ENCODE data around the gene TFAP2E. TPM values are rescaled to one million over a fixed set of nuclear protein-coding genes. Genes with fewer than 3 reads are reported as not detected.
A peak's percentile ranks its signal among the peaks of the same experiment; 100 is the strongest.
"Not testable (repeated sequence)": the region's sequence is repeated elsewhere in the genome, so short reads cannot be mapped to it uniquely, and the experiment has no call there.

Gene TFAP2E
- total RNA-seq, 1 donor = under 0.01 TPM

- TF ChIP-seq CTCF (IDR thresholded peaks at IDR 0.05; ENCODE audit: extremely low read depth, low read depth, low read length) = no peak
- Histone ChIP-seq H3K79me2 (ENCODE audit: insufficient read depth, low read length) (no peaks in the 10 kb centered on the region), H3K27ac (ENCODE audit: low read depth, low read length) (no peak overlapping the region), H2AFZ (ENCODE audit: low read length) (no peak overlapping the region), H3K27me3 (ENCODE audit: insufficient read depth, low read length) (no peaks in the 10 kb centered on the region), H3K4me3 (ENCODE audit: insufficient read depth, low read length) (no peak overlapping the region), H4K20me1 (ENCODE audit: insufficient read depth, low read length) (no peaks in the 10 kb centered on the region), H3K4me2 (ENCODE audit: insufficient read depth, low read length) (no peak overlapping the region), H3K9me3 (ENCODE audit: low read depth, low read length) (no peaks in the 10 kb centered on the region), H3K4me1 (ENCODE audit: insufficient read depth, low read length) (peaks cover 6% of the 10 kb centered on the region), H3K36me3 (ENCODE audit: insufficient read depth, low read length) (no peaks in the 10 kb centered on the region)
- DNase-seq (ENCODE audit: insufficient read length, low spot score, missing footprints) = peak; percentile 1
Measured at GRCh38 chr1:35580949-35581388, 7.9 kb downstream of the TFAP2E start.

DNA sequence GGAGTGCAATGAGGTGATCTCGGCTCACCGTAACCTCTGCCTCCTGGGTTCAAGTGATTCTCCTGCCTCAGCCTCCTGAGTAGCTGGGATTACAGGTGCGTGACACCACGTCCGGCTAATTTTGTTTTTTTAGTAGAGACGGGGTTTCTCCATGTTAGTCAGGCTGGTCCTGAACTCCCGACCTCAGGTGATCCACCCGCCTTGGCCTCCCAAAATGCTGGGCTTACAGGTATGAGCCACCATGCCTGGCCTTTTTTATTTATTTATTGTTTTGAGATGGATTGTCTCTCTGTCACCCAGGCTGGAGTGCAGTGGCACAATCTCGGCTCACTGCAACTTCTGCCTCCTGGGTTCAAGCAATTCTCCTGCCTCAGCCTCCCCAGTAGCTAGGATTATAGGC lies 8.5 kb downstream of the TFAP2E start:
- H4K20me1 ChIP-seq (ENCODE audit: insufficient read depth, low read length); H3K9me3 ChIP-seq (ENCODE audit: low read depth, low read length); DNase-seq (ENCODE audit: insufficient read length, low spot score, missing footprints); H3K36me3 ChIP-seq (ENCODE audit: insufficient read depth, low read length); H3K4me1 ChIP-seq (ENCODE audit: insufficient read depth, low read length); H3K4me2 ChIP-seq (ENCODE audit: insufficient read depth, low read length); H2AFZ ChIP-seq (ENCODE audit: low read length); H3K4me3 ChIP-seq (ENCODE audit: insufficient read depth, low read length); H3K27me3 ChIP-seq (ENCODE audit: insufficient read depth, low read length); H3K27ac ChIP-seq (ENCODE audit: low read depth, low read length); H3K79me2 ChIP-seq (ENCODE audit: insufficient read depth, low read length): not testable (repeated sequence)

GRCh38 chr1:35585281-35585680 lies 12.2 kb downstream of the TFAP2E start:
- Histone ChIP-seq H3K36me3 (ENCODE audit: insufficient read depth, low read length) (no peaks in the 10 kb centered on the region), H3K27me3 (ENCODE audit: insufficient read depth, low read length) (no peaks in the 10 kb centered on the region), H3K4me1 (ENCODE audit: insufficient read depth, low read length) (no peaks in the 10 kb centered on the region), H2AFZ (ENCODE audit: low read length) (no peak overlapping the region), H3K4me3 (ENCODE audit: insufficient read depth, low read length) (no peak overlapping the region), H3K27ac (ENCODE audit: low read depth, low read length) (no peak overlapping the region), H4K20me1 (ENCODE audit: insufficient read depth, low read length) (no peaks in the 10 kb centered on the region), H3K4me2 (ENCODE audit: insufficient read depth, low read length) (no peak overlapping the region), H3K9me3 (ENCODE audit: low read depth, low read length) (no peaks in the 10 kb centered on the region), H3K79me2 (ENCODE audit: insufficient read depth, low read length) (no peaks in the 10 kb centered on the region)
- no peak for TF ChIP-seq CTCF (IDR thresholded peaks at IDR 0.05; ENCODE audit: extremely low read depth, low read depth, low read length)
- peak; percentile 48 for DNase-seq (ENCODE audit: insufficient read length, low spot score, missing footprints)

DNA sequence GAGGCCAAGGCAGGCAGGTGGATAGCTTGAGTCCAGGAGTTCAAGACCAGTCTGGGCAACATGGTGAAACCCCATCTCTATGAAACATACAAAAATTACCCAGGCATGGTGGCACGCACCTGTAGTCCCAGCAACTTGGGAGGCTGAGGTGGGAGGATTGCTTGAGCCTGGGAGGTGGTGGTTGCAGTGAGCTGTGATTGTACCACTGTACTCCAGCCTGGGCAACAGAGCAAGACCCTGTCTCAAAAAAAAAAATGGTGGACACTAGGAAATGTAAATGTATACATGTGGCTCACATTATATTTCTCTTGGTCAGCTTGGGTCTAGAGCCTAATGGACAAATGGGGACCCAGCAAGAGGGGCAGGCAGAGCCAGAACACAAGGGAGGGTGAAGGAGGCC lies 12.7 kb downstream of the TFAP2E start:
- not testable (repeated sequence) for H2AFZ ChIP-seq (ENCODE audit: low read length); H3K36me3 ChIP-seq (ENCODE audit: insufficient read depth, low read length); H3K27me3 ChIP-seq (ENCODE audit: insufficient read depth, low read length); H3K79me2 ChIP-seq (ENCODE audit: insufficient read depth, low read length); H3K4me3 ChIP-seq (ENCODE audit: insufficient read depth, low read length); H3K27ac ChIP-seq (ENCODE audit: low read depth, low read length); H4K20me1 ChIP-seq (ENCODE audit: insufficient read depth, low read length); H3K4me2 ChIP-seq (ENCODE audit: insufficient read depth, low read length); DNase-seq (ENCODE audit: insufficient read length, low spot score, missing footprints); H3K9me3 ChIP-seq (ENCODE audit: low read depth, low read length); H3K4me1 ChIP-seq (ENCODE audit: insufficient read depth, low read length)

DNA sequence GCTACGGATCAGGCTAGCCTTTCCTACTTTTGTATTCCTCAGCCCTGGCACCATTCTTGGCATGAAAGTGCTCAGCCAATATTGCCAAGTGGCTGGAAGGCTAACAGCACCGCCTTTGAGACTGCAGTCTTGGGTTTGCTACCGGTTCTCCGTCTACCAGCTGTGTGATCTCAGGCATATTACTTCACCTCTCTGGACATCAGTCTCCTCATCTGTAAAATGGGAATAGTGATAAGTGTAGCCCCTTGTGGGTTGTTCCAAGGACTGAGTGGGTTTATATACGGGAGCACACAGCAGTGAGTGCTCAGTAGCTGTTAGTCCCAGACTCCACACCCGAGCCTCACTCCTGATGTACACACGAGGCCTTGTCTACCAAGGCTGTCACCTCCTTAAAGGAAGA lies 13.7 kb downstream of the TFAP2E start:
- H3K27ac ChIP-seq (ENCODE audit: low read depth, low read length) = no peak overlapping the region
- no peaks in the 10 kb centered on the region for H3K9me3 ChIP-seq (ENCODE audit: low read depth, low read length)
- no peaks in the 10 kb centered on the region for H3K27me3 ChIP-seq (ENCODE audit: insufficient read depth, low read length)
- H3K4me2 ChIP-seq (ENCODE audit: insufficient read depth, low read length) = no peak overlapping the region
- DNase-seq (ENCODE audit: insufficient read length, low spot score, missing footprints) = no peak
- no peak for TF ChIP-seq CTCF (IDR thresholded peaks at IDR 0.05; ENCODE audit: extremely low read depth, low read depth, low read length)
- H2AFZ ChIP-seq (ENCODE audit: low read length) = no peak overlapping the region
- H4K20me1 ChIP-seq (ENCODE audit: insufficient read depth, low read length) = no peaks in the 10 kb centered on the region
- no peaks in the 10 kb centered on the region for H3K79me2 ChIP-seq (ENCODE audit: insufficient read depth, low read length)
- H3K4me1 ChIP-seq (ENCODE audit: insufficient read depth, low read length) = no peaks in the 10 kb centered on the region
- no peaks in the 10 kb centered on the region for H3K36me3 ChIP-seq (ENCODE audit: insufficient read depth, low read length)
- no peak overlapping the region for H3K4me3 ChIP-seq (ENCODE audit: insufficient read depth, low read length)
